ENCODE results near the gene SLC9A3. TPM values are rescaled to one million over a fixed set of nuclear protein-coding genes. Genes with fewer than 3 reads are reported as not detected.

SLC9A3 gene
- total and polyA plus RNA-seq, 5 experiments from 2014 or later, result 0.98 to 3.3 (median 2.4) TPM

DNA sequence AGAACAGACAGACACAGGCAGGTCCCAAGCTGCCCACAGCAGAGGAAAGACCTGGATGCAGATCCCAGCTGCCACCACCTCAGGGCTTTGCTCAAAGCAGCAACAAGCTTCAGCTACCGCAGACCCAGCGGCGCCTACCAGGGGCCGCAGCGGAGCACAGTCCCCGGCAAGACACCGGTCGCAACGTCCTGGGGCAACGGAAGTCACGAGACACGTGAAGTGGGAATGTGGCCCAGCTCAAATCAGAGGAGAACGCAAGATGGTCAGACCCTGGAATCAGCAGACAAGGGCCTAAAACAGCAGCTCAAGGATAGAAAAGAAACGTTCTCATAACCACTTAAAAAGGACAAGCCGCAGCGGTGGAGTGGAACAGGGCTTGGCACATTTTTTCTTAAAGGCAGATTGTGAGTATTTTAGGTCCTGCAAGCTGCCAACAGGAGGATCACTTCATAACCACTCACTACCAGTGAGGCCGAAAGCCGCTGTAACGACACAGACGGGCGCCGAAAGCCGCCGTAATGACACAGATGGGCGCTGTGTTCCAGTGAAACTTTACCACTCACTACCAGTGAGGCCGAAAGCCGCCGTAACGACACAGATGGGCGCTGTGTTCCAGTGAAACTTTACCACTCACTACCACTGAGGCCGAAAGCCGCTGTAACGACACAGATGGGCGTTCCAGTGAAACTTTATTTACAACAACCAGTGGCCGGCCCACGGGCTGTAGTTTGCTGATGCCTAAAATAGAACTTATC lies 21.7 kb downstream of the SLC9A3 start:
- H3K27me3 Mint-ChIP-seq, result peaks cover 6 to 46% (median 14%) of the 10 kb centered on the region in 5 donors
- no peak for DNase-seq
- peak overlapping the region in 7 of 10 donors; percentile 26 to 64 (median 48) for H3K4me3 Mint-ChIP-seq
- no peaks in the 10 kb centered on the region for H3K36me3 Mint-ChIP-seq
- H3K4me1 Mint-ChIP-seq, result peaks cover 0 to 9% (median 3%) of the 10 kb centered on the region in 4 donors
- H3K9me3 Mint-ChIP-seq, result no peaks in the 10 kb centered on the region
- peak overlapping the region in 1 of 10 donors; percentile 40 for H3K27ac Mint-ChIP-seq
- POLR2A ChIA-PET, result no interaction called here
- no peak for ATAC-seq

DNA sequence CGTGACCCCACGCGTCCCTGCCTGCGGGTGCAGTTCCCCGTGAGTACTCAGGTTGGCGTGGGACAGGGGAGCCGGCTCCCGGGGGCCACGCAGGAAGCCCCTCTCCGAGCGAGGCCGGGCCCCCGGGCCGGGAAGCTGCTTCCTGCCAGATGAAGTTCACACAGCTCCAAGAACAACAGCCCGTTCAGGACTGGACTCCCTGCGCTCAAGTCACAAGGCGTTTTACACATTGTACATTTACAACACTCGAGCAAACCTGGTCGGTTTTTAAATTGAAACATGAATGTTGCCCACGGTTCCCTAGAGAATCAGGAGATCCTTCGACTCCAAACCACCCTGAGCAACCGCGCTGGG lies 22.4 kb downstream of the SLC9A3 start:
- Mint-ChIP-seq H3K27ac (no peak overlapping the region), H3K4me3 (peak overlapping the region in 8 of 10 donors; percentile 14 to 55 (median 28)), H3K4me1 (peaks cover 0 to 9% (median 3%) of the 10 kb centered on the region in 4 donors), H3K27me3 (peaks cover 6 to 46% (median 14%) of the 10 kb centered on the region in 5 donors), H3K9me3 (no peaks in the 10 kb centered on the region), H3K36me3 (no peaks in the 10 kb centered on the region)
- DNase-seq (no peak), ATAC-seq (peak in 1 of 2 donors; percentile 28)
- POLR2A ChIA-PET, result no interaction called here

DNA sequence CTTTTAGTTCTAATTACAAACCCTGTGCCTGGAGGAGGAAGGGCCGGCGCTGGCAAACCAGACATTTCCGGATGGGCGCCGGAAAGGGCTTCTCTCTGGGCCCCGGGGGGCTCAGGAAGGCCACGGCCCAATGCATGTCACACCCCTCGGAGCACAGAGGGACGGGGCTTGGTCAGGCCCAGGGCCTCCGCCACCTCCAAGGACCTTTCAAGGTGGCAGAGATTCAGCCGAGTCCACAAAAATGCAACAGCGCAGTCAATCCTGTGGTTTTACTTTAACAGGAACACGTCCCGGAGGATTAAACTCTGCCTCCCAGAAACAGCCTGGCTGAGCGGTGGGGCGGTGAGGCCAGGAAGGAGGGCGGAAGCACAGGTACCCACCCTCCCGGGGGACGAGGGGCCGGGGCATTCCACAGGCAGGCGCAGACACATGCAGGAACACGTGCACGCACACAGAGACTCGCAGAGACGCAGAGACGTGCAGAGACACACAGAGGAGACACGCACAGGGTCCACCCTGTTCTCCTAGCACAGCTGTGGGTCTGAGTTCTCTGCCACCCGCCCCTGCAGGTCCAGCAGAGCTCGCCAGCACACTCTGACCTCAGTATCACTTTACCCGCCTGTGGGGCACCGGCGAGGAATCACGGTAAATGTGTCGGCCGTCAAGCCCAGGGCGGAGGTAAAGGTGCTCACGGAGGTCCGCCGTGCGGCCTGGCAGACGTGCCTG lies 23.0 kb downstream of the SLC9A3 start:
- POLR2A ChIA-PET, result no interaction called here
- Mint-ChIP-seq H3K27me3 (peaks cover 6 to 46% (median 14%) of the 10 kb centered on the region in 5 donors), H3K4me3 (peak overlapping the region in 3 of 10 donors; percentile 23 to 44 (median 39)), H3K9me3 (no peaks in the 10 kb centered on the region), H3K36me3 (no peaks in the 10 kb centered on the region), H3K4me1 (peaks cover 0 to 9% (median 3%) of the 10 kb centered on the region in 4 donors), H3K27ac (no peak overlapping the region)
- DNase-seq (no peak), ATAC-seq (no peak)

DNA sequence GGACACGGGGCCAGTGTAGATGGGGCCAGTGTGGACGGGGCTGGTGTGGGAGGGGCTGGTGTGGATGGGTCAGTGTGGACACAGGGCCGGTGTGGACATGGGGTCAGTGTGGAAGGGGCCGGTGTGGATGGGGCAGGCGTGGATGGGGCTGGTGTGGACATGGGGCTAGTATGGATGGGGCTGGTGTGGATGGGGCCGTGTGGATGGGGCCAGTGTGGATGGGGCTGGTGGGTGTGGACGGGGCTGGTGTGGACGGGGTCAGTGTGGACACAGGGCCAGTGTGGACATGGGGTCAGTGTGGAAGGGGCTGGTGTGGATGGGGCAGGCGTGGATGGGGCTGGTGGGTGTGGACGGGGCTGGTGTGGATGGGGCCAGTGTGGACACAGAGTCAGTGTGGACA lies 23.8 kb downstream of the SLC9A3 start:
- no peak overlapping the region for H3K27ac Mint-ChIP-seq
- ATAC-seq (no peak), DNase-seq (no peak)
- H3K36me3 Mint-ChIP-seq, result no peaks in the 10 kb centered on the region
- H3K4me1 Mint-ChIP-seq, result peaks cover 0 to 9% (median 3%) of the 10 kb centered on the region in 4 donors
- POLR2A ChIA-PET, result no interaction called here
- H3K9me3 Mint-ChIP-seq, result no peaks in the 10 kb centered on the region
- no peak overlapping the region for H3K4me3 Mint-ChIP-seq
- H3K27me3 Mint-ChIP-seq, result peaks cover 6 to 46% (median 14%) of the 10 kb centered on the region in 5 donors

DNA sequence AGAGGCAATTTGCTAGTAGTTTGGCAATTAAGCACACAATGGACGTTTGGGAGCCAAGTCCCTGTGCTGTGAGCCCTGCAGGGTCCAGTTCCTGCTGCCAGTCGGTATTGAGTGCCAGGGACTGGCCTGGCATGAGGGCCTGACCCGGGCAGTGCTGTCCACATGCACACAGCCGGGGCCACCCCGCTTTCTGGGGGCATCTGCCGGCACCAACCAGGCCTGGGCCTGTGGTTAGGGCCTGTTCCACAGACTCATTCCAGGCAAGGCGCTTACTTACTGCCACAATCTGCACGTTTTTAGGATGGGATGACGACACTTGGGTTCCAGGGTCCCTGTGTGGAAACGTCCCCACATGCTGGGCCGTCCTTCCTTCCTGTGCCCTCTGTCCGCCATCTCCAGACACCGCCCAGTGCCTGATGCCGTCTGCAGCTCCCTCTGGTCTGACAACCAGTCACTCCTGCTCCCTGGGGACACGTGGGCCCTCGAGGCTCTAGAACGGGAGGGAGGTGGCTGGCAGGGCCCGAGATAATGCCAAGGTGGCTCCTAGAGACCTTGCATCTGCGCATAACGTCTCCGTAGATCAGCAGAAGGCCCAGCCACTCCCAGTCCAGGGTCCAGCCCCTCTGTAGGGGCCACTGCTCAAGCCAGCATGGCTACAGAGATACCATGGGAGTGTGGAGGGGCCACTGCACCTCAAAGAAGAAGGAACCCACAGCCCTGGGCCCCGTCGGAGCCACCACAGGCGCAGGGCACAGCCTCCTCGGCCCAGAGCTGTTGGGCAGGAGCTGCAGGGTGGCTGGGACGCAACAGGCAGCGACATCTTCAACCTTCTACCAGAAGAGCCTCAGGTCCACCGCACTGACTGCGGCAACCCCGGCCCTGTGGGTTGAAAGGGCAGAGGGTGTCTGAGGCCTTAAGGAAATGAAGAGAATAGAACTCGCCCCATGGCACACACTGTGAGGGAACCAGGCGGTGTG lies 24.7 kb downstream of the SLC9A3 start:
- Mint-ChIP-seq H3K4me1 (peaks cover 0 to 9% (median 3%) of the 10 kb centered on the region in 4 donors), H3K36me3 (no peaks in the 10 kb centered on the region), H3K4me3 (no peak overlapping the region), H3K27ac (no peak overlapping the region), H3K27me3 (peaks cover 6 to 46% (median 14%) of the 10 kb centered on the region in 5 donors), H3K9me3 (no peaks in the 10 kb centered on the region)
- POLR2A ChIA-PET, result no interaction called here
- ATAC-seq, result no peak
- no peak for DNase-seq

DNA sequence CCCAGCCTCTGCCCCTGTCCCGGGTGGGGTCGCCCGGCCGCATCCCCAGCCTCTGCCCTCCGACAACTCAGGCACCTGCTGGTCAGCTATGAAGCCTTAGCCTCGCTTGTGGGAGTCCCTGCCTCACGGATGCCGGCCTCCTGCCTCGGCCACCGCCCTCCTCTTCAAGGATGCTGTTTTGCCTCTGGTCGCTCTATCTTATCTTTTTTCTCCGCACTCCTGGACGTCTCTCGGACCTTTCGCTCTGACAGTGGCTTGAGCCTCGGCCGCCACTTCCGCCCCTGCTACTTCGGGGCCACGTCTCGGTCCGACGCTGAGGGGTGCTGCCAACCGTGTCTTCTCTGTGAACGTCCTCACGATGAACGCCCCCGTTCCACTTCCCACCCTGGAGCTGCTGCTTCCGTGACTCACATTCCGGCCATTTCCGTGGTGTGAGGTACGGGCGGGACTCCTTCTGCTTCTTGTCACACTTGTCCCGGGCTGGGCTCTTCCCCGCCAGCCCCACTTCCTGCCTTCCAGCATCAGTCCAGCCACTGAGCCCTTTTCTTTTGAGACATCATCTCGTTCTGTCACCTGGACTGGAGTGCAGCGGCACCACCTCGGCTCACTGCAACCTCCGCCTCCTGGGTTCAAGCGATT lies 26.3 kb downstream of the SLC9A3 start:
- Mint-ChIP-seq H3K4me3 (no peak overlapping the region), H3K9me3 (no peaks in the 10 kb centered on the region), H3K27me3 (peaks cover 6 to 40% (median 13%) of the 10 kb centered on the region in 5 donors), H3K27ac (peak overlapping the region in 1 of 10 donors; percentile 79), H3K36me3 (no peaks in the 10 kb centered on the region), H3K4me1 (peaks cover 0 to 9% (median 3%) of the 10 kb centered on the region in 4 donors)
- ATAC-seq (no peak), DNase-seq (no peak)
- POLR2A ChIA-PET, result no interaction called here

DNA sequence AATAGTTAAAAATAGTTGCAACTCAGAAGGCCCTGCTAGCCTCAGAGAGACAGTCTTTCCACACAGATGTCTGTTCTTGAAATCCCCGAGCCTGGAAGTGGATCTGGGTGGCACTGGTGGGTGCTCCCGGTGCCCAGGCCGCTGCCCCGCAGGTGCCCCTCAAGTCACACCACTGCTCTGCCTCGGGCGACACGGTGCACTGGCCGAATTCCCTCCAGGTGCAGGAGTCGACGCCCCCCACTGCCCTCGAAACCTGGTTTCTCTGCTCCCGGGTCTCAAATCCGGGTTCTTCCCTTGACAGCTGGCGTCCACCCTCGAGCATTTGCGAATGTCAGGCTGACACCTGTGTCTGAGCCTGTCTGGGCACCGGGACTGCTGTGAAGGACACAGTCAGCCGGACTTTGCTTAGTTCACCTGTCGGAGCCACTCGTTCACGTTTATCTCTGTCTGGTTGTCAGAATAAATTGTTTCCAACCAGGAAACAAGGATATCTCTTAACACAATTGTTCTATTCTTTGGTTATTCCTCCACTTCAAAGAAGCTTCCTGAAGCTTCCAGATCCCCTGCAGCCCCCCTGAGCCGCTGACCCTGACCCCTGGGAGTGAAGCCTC lies 27.1 kb downstream of the SLC9A3 start:
- no peaks in the 10 kb centered on the region for H3K9me3 Mint-ChIP-seq
- peaks cover 0 to 6% (median 1%) of the 10 kb centered on the region in 4 donors for H3K4me1 Mint-ChIP-seq
- H3K4me3 Mint-ChIP-seq, result no peak overlapping the region
- H3K27ac Mint-ChIP-seq, result no peak overlapping the region
- no peak for DNase-seq
- no peak for ATAC-seq
- POLR2A ChIA-PET, result no interaction called here
- H3K27me3 Mint-ChIP-seq, result peaks cover 3 to 35% (median 10%) of the 10 kb centered on the region in 5 donors
- H3K36me3 Mint-ChIP-seq, result no peaks in the 10 kb centered on the region

DNA sequence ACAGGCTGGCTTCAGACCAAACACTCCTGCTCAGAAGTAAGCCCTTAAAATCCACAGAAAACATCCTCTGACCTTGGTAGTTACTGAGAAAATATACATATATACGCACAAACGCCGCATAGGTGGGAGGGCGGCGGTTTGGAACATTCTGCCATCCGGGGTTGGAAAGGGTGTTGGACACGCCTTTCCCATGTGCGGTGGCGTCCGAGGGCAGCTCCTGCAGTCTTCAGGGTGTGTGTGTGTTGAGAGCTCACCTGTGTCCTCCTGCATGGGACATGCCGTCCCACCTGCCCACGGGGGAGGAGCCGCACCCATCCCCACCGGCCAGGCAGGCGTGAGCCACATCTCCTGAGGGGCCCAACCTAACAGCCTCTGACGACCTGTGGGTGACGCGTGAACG lies 28.2 kb downstream of the SLC9A3 start:
- no peak for ATAC-seq
- H3K36me3 Mint-ChIP-seq, result no peaks in the 10 kb centered on the region

DNA sequence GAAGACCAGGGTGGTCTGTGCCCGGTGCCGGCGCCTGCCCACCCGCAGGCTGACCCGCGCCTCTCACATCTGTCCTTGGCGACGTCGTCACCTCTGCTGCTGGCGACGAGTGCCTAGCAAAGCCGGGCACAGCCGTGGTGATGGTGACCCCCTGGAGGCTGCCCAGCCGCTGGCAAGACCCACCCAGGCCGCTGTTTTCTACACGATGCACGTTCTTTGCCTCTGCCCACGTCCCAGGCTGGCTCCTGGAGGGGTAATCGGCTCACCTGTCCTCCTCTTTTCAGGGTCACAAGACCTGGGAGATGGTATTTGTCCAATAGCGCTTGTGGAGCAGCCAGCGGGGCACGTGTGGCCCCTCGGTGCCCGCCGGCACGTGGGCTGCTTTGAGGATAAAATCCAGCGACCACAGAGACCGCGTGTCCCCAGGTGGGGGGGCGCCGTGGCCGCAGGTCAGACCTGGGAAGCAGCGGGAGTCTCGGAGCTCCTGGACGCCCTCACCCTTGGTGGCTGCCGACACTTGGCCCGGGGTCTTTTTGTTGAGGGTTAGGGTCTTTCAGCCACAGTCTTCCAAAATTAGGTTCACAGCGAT lies 29.5 kb downstream of the SLC9A3 start:
- Mint-ChIP-seq H3K36me3 (no peaks in the 10 kb centered on the region), H3K9me3 (no peaks in the 10 kb centered on the region), H3K4me3 (no peak overlapping the region), H3K27ac (no peak overlapping the region), H3K27me3 (peaks cover 2 to 18% (median 10%) of the 10 kb centered on the region in 5 donors), H3K4me1 (no peaks in the 10 kb centered on the region)
- no peak for DNase-seq
- no peak for ATAC-seq
- POLR2A ChIA-PET, result no interaction called here

More for the DNA sequence above, 28.2 kb downstream of the SLC9A3 start:
- no peaks in the 10 kb centered on the region for H3K9me3 Mint-ChIP-seq
- H3K4me3 Mint-ChIP-seq, result no peak overlapping the region
- H3K27ac Mint-ChIP-seq, result no peak overlapping the region
- POLR2A ChIA-PET, result no interaction called here
- no peak for DNase-seq
- peaks cover 0 to under 1% (median 0%) of the 10 kb centered on the region in 4 donors for H3K4me1 Mint-ChIP-seq
- H3K27me3 Mint-ChIP-seq, result peaks cover 2 to 29% (median 10%) of the 10 kb centered on the region in 5 donors

DNA sequence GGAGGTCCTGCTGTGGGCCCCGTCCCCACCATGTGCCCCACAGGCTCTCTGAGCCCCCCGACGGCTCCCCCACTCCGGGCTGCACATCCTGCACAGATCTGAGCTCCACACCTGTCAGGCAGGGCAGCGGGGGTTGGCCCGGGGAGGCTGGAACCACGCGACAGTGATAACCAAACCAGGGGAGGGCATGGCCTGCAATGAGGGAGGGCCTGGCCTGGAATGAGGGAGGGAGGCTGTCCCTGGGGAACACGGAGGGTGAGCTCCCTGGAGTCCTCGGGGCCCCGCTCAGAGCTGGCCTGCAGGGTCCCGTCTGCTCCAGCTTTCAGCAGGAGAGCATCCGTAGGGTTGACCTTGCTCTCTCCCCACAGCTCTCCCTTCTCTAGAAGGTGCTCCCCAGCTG lies 30.5 kb downstream of the SLC9A3 start:
- ATAC-seq, result no peak
- Mint-ChIP-seq H3K27me3 (peaks cover 2 to 10% (median 6%) of the 10 kb centered on the region in 5 donors), H3K27ac (no peak overlapping the region), H3K9me3 (no peaks in the 10 kb centered on the region), H3K4me3 (no peak overlapping the region), H3K4me1 (no peaks in the 10 kb centered on the region), H3K36me3 (no peaks in the 10 kb centered on the region)
- POLR2A ChIA-PET, result no interaction called here
- no peak for DNase-seq

DNA sequence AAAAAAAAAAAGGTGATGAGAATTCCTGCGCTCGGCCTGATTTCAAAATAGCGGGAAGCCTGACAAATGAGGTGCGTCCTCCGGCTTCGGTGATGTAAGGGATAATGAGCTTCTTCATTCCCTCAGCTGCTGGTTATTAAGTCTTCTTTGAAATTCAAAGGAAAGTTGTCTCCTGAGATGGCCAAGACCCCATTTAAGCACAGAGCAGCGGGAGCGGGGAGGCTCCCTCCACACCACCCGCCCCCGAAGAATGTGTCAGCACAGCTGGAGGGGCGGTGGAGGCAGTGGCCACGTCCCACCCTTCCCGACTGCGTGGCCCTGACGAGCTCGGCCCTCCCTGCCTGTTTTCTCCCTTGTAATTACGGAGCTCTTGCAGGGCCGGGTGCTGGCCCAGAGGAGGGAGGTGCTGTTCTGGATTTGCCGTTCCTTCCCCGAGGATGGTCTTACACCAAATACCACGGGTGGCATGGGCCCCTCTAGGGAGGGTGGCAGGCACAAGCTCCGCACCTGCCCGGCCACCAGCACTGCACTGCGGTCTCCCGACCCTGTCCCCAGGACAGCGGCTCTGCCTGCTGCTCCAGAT lies 31.0 kb downstream of the SLC9A3 start:
- Mint-ChIP-seq H3K9me3 (no peaks in the 10 kb centered on the region), H3K4me3 (no peak overlapping the region), H3K27me3 (peaks cover 2 to 6% (median 4%) of the 10 kb centered on the region in 5 donors), H3K27ac (no peak overlapping the region), H3K36me3 (no peaks in the 10 kb centered on the region), H3K4me1 (no peaks in the 10 kb centered on the region)
- POLR2A ChIA-PET, result no interaction called here
- DNase-seq (no peak), ATAC-seq (no peak)

Measured in naive thymus-derived CD8-positive, alpha-beta T cell (primary cell).